ENCODE data around the gene TUBB8.
"Not testable (repeated sequence)": the region's sequence is repeated elsewhere in the genome, so short reads cannot be mapped to it uniquely, and the experiment has no call there.

TUBB8 gene

DNA sequence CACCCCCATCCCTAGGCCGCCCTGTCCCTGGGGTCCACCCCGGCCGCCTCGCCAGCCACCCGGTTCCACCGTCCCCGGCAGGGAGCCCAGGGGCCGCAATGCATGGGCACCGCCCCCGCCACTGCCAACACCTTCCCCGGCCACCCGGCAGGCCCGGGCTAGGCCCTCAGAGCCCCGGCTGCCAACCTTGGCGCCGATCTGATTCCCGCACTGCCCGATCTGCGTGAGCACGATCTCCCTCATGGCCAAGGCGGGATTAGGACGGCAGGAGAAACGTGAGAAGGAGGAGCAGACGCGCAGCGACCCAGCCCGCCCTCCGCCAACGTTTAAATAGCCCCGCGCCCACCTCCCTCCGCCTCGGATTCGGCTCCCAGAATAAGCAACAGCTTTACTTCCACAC is at the start of gene TUBB8:
Gene TUBB8, minus strand, starts transcription at position 301 of the 400 bp plus-strand sequence. Its CDS starts 58 bp downstream, at position 243.
- DNase-seq (ENCODE audit: low read depth in 2 of 2), result no peak

DNA sequence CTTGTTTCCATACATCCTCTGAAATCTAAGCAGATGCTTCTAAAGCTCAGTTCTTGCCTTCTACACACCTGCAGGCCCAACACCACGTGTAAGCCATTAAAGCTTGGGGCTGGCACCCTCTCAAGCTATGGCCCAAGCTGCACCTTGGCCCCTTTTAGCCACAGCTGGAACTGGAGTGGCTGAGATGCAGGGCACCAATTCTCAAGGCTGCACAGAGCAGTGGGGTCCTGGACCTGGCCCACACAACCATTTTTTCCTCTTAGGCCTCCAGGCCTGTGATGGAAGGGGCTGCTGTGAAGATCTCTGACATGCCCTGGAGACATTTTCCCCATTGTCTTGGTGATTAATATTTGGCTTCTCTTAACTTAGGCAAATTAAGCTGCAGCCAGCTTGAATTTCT is 47.4 kb upstream of the TUBB8 start:
- DNase-seq (ENCODE audit: low read depth in 2 of 2), result no peak

DNA sequence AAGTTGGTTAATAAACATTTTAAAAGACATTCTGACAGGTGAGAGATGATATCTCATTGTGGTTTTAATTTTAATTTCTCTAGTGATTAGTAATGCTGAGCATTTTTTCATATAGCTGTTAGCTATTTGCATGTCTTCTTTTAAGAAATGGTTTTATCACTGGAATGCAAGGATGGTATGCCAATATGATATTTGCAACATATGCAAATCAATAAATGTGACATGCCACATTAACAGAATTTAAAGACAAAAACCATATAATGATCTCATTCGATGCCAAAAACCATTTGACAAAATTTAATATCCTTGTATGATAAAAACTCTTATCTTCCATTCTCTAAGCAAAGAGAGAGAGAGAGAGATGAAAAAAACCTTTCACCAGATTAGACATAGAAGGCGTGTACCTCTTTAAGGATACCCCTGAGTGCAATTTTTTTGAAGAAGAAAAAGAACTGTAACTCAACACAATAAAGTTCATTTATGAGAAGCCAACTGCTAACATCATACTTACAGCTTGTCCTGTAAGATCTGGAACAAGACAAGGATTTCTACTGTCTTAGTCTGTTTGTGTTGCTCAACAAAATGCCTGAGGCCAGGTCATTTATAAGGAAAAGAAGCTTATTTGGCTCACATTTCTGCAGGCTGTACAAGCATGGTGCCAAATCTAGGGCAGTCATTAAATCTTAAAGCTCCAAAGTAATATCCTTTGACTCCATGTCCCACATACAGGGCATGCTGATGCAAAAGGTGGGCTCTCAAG is 46.4 kb upstream of the TUBB8 start:
- DNase-seq (ENCODE audit: low read depth in 2 of 2), result no peak

DNA sequence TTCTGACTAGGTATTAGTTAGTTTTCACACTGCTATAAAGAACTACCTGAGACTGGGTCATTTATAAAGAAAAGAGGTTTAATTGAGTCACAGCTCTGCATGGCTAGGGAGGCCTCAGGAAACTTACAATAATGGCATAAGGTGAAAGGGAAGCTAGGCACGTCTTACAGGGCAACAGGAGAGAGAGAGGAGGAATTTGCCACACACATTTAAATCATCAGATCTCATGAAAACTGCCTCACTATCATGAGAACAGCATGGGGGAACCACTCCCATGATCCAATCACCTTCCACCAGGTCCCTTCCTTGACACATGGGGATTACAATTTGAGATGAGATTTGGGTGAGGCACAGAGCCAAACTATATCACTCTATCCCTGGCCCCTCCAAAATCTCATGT is 45.5 kb upstream of the TUBB8 start:
- DNase-seq (ENCODE audit: low read depth in 2 of 2), result no peak

DNA sequence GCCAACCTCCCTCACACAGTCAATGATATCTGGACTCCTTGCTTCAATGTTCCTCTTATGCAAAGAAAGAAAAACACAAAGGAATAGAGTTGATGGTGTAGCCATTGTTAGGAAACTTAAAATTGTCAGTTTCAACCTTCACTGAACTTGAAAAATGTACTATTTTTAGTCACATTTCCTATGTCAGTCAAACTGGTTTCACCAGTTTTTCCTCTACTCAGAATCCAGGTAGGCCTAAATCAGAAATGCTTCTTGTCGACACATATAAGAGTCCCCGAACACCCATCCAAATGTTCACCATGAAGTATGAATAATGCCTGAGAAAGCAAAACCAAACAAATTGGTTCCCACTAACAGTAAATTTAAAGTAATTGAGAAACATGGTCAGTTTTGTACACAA is 43.8 kb upstream of the TUBB8 start:
- DNase-seq (ENCODE audit: low read depth in 2 of 2), result no peak

DNA sequence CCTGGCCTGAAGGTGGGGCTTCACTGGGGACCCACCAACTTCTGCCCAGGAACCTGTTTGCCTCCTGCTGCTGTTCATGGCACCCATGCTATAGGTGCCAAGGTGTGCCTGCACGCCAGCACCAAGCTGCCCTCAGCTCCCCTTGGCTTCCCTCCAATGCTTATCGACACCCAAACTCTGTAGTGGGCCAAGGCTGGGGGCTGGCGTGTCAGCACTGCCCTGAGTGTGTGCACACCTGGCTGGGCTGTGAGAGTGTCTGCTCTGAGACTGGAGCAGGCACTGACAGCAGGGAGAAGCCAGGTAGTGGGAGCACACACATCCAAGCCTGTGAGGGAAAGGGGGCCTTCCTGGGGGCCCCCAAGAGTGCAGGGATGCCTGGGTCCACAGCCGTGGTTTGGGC is 43.1 kb upstream of the TUBB8 start:
- DNase-seq (ENCODE audit: low read depth in 2 of 2), result no peak

DNA sequence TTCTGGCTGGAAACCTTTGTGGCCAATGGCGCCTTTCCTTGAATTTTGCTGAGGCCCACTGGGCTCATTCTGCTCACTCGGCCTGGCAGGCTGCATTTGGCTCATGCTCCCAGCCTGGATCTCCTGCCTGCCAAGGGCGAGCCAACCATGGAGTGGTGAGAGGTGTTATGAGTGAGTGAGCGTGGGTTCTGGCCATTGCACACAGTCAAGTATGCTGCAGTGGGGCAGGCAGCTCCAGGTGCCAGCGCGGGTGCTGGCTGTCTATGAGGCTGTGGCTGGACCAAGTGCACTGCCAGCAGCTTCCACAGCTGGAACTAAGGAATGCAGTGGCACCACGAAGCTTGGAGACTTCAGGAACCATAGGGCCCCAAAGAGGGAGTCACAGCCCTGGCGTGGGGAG is 42.2 kb upstream of the TUBB8 start:
- no peak for DNase-seq (ENCODE audit: low read depth in 2 of 2)

DNA sequence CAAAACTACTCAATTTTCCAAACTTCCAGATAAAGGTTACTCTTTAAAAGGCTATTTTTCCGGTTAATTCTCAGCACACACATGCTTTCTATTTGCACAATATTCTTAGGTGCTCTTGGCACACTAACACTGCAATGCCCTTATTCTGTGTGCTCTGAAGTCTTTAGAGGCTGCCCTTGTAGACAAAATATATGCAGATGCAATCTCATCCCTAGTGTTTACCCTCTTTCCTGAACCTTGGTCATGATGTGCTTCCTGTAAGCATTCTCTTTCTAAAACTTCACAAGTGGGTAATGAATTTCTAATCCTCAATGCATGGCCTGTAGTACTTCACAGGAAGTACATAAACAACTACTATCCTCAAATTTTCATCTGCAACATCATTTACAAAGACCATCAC is 41.1 kb upstream of the TUBB8 start:
- DNase-seq (ENCODE audit: low read depth in 2 of 2), result no peak

DNA sequence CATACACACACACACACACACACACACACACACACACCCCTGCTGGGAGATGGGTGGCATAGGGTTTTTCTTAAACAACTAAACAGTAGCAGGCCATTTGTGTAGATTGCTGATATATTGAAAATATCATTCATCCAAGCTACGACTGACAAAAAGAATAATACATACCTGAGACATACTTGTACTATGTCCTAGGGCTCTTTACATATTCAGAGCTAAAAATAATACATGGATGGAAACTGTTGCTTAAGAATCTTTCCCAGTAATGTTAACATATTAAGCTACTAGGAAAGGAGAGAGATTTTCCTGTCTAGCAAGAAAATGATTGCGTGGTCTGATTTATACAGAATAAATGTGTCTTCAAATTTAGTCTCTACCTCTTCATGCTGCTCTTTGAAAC is 40.2 kb upstream of the TUBB8 start:
- DNase-seq (ENCODE audit: low read depth in 2 of 2), result no peak

DNA sequence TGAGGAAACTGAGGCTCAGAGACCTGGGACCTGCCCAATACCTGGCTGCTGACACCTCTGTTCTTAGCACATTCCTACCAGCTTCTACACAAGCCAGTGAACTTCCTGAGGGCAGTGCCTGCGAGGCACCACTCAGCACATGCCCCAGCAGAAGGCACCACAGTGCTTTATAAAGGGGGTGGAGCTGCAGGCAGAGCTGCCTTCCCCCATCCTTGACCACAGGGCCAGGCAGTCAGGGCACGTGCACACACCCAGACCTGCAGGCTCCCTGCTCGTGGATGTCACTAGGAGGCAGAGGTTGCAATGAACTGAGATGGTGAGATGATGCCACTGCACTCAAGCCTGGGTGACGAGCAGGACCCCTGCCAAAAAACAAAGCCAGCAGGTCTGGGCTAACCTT is 39.2 kb upstream of the TUBB8 start:
- no peak for DNase-seq (ENCODE audit: low read depth in 2 of 2)

DNA sequence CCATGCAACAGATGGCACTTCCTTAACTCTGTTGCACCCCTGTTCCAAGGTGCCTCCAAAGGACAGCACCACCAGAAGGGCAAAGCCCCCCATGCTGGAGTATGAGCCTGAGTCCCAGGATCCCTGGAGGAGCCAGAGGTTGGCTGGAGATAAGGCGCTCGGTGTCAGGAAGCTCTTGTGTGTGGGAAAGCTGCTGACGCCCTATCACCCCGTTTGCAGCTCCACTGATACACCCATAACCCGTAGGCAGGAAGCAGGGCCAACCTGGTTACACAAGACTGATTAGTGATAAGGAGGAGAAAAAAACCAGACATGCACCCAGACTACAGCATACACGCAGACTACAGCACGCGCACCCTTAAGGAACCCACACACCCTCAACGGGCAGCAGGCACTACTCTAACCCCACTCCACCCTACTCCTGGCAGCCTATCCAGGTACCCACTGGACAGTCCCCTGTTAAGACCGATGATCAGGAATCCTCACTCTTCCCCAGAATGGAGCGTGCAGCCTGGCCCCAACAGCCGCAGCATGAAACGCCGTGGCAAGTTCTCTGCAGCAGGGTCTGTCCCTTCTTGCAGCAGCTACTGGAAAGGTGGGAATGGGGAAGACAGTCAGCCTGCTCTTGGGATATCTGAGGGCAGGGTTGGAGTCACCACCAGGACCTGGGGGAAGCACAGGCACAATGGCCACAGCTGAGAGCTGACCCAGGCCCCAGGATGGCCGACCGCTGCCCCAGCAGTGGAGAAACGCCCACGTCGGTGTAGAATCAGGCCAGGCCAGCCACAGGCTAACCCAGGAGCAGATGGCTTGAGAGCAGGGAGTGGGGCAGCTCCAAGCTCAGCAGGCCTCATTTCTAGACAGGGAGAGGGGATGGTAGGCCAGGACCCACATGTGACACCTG is 38.3 kb upstream of the TUBB8 start:
- no peak for DNase-seq (ENCODE audit: low read depth in 2 of 2)

DNA sequence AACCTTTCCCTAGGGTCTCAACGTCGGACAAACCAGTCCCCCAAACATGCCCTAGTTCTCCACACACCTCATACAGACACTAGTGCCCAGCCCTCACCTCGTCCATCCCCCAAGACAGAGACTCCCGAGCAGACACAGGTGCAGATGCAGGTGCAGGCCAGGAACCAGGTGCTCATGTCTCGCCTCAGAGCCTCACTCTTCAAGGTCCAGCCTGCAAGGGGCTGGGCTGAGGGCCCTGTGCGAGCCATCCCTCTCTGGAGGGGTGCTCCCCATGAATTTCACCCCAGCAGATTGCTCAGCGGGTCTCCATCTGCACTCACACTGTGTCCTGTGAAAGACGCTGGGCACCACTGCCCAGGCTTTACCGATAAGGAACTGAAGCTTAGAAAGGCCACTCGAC is 36.9 kb upstream of the TUBB8 start:
- no peak for DNase-seq (ENCODE audit: low read depth in 2 of 2)

DNA sequence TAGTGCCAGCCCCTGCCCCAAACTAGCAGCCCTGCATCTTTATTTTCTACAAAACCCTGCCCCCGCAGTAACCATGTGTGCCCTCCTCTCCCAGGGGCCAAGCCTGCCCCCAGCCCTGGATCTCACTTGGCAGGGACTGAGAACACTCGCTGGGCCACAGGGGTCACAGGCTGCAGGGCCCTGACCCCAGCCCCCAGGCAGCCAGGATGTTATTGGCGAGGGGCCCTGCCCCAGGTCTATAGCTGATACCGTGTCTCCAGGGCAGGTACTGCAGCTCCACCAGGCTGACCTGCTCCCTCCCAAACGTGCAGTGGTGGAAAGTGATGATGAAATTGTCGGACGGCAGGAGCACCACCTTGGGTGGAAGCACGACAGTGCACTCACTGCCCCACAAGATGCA is 35.9 kb upstream of the TUBB8 start:
- no peak for DNase-seq (ENCODE audit: low read depth in 2 of 2)

DNA sequence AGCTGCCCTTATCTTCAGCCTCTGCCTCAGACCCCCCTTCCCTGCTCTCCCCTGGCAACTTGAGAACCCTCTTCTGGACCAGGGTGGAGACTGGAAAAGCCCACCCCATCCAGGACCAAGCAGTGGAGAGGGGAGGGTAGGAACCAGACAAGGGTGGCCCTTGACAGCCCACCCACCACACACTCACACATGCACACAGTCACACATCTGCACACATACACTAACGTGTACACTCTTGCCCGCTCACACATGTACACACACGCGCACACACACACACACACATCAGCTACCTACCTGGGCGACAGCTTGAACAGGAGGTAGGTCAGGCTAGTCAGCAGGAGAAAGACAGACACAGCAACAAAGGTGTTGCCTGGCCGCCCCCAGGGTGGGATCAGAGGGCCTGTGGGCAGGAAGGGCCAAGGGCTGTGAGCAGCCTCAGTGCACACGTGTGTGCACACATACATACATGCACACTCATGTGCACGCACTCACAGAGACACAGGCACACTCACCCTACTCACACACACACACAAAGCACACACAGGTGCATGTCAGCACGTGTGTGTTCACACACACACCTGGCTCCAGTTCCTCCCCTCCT is 34.9 kb upstream of the TUBB8 start:
- no peak for DNase-seq (ENCODE audit: low read depth in 2 of 2)

DNA sequence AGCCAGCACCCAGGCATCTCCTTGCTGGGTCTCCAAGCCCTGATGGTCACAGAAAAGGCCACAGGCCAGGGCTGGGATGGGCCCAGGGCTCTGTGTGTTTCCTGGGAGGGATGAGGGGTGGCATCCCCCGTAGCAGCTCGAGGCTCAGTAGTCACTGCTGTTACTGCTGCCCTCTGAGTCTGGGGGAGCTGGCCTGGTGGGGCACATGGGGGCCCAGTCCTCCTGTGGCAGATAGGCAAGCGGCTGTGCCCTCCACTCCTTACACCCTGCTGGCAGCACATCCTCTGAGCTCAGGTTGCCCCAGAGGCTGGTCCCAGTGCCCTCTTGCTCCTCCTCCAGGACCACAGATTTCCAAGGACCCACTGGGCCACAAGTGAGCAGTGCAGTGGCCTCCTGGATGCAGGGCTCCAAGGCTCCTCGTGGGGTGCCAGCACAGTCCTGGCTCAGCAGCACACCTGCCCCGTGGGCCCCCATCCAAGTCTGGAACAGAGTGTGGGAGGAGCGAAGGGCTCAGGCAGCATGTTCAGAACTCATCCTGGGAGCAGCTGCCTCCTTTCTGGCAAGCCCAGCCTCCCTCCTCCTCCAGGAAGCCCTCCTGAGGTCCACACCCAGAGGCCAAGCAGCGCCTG is 31.5 kb upstream of the TUBB8 start:
- DNase-seq (ENCODE audit: low read depth in 2 of 2), result no peak

DNA sequence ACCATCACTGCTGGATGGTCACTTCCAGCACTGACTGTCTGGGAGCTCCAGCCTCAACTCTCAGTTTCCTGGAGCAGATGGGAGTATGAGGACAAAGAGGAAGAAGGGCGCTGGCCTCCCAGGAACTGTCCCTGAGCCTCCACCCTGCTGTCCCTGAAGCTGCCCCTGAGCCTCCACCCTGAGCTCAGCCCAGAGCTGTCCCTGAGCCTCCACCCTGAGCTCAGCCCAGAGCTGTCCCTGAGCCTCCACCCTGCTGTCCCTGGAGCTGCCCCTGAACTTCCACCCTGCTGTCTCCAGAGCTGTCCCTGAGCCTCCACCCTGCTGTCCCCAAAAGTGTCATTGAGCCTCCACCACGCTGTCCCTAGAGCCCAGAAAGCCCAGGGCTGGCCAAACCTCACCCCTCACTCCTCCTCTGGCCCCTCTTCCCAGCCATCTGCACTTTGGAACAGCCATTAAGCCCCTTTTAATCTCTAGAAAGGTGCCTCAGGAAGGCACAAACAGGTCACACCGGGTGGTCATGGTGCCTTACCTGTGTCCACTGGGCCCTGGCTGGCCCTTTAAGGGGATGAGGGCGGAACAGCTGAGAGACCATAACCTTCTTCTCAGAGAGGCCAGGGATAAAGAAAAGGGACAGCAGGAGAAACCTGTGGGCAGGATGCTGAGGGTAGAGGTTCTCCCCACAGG is 30.6 kb upstream of the TUBB8 start:
- no peak for DNase-seq (ENCODE audit: low read depth in 2 of 2)

DNA sequence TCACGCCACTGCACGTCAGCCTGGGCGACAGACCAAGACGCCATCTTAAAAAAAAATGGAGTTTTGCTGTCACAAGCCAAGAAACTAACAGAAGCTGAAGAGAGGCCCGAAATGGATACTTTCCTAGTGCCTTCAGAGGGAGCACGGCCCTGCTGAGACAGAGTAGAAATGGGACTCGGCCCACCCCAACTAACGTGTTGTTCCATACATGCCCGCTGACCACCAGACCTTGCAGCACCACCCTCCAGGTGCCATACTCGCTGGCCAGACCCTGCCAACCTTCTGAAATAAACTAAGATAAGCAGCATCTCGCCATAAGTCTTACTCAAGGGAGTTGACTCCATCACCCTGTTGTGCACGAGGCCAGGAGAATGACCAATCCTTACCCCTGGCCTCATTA is 29.5 kb upstream of the TUBB8 start:
- DNase-seq (ENCODE audit: low read depth in 2 of 2), result no peak

DNA sequence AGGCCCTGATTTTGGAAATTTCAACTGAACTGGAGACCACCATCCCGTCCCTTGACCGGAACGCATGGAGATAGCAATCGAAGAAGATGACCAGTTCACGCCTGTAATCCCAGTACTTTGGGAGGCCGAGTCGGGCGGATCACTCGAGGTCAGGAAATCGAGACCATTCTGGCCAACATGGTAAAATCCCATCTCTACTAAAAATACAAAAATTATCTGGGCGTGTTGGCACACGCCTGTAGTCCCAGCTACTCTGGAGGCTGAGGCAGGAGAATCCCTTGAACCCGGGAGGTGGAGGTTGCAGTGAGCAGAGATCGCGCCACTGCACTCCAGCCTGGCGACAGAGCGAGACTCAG is 25.1 kb upstream of the TUBB8 start:
- DNase-seq (ENCODE audit: low read depth in 2 of 2), result not testable (repeated sequence)

DNA sequence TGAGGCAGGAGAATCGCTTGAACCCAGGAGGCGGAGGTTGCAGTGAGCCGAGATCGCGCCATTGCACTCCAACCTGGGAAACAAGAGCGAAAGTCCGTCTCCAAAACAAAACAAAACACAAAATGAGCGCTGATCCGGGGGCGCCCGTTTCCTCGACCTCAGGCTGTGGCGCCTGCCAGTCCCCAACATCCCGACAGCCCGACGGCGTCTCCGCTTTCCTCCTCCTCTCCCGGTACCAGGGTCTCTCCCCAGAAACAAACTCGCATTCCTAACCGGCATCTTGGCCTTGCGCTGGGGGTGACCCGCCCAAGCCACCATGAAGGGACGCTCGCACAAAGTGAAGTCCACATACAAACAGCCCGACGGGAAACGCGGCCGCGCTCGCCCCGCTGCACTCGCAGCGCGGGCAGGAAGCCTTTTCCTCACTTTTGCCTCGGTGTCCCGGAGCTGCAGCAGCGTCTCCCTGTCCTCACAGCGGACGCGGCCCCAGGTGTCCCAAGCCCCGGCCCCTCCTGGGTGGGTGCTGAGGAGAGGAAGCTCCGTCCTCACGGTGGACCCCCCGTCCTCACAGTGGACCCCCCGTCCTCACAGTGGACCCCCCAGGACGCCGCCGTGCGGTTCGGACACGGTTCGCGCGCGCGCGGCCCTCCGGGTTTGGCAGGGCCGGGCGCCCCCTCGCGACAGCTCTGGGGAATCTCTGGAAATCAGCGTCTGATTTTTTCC is 24.6 kb upstream of the TUBB8 start:
- DNase-seq (ENCODE audit: low read depth in 2 of 2), result peak in 1 of 2 donors; percentile 9

DNA sequence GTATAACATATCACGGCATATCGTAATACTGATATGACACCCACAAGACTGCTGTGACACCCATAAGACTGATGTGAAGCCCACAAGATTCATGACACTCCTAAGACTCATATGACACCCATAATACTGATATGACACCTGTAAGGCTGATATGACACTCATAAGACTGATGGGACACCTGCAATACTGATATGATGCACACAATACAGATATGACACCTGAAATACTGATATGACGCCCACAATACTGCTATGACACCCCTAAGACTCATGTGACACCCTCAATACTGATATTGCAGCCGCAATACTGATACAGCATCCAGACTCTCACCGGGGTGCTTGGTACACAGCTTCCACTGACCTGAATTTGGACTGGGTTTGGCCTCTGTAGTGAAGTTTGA is 19.1 kb upstream of the TUBB8 start:
- DNase-seq (ENCODE audit: low read depth in 2 of 2), result not testable (repeated sequence)

DNA sequence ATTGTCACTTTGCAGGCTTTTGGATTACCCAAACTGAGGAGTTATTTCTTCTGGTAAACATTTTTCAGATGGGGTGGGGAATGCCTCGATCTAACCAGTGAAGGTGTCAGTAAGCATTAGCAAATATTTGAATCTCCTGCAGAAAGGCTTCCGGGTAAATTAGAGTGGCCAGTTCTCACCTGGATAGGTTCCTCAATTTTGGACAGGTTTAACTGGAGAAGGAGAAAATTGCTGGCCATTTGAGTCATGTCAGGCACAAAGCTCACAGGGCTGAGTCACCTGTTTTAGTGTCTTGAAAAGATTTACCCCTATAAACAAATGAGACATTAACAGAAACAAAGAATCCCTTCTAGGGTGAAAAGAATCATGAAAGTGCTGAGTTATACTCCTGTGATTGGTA is 830 bp upstream of the TUBB8 start:
- DNase-seq (ENCODE audit: low read depth in 2 of 2), result not testable (repeated sequence)
